ENCODE results near the gene DNAI4.

DNAI4 gene

DNA sequence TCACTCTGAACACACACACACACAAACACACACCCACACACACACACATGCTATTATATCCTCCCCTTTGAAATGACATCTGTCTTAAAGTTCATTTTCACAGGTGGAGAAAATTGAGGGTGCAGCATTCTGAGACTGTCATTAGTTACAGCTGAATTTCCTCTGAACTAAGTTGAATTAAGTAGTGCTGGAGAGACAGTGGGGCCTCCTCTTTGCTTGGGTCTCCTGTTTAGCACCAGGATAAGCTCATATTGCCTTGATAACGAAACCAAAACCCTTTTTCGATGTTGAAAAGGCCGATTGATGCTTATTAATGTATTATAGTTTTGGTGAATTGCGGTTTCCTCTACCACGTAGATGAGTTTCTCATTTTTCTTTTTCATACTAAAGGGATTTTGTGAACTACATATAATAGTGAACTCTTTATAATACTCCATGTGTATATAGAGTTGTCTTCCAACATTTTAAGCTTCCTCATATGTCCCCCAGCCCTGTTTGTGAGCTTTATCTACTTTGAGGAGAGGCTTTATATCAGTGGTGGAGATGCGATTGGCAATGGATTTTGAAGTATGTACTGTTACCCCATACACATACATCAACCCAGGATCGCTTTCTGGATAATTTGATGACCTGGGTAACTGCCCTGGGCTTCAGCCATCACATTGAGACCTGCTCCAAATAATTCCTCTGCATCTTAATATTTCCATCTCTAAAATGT, 155.0 kb downstream of the DNAI4 start:
- in situ Hi-C loops (cut with HindIII; ENCODE audit: low sequenced_read_pairs), result no loop called here

- in situ Hi-C loops (cut with HindIII; ENCODE audit: low sequenced_read_pairs), result no loop called here
These were observed 155.7 kb downstream of the DNAI4 start for GRCh38 chr1:66768965-66769364.

- in situ Hi-C loops (cut with HindIII; ENCODE audit: low sequenced_read_pairs), result no loop called here
These were observed 157.0 kb downstream of the DNAI4 start for GRCh38 chr1:66767626-66768025.

- in situ Hi-C loops (cut with HindIII; ENCODE audit: low sequenced_read_pairs), result no loop called here
These were observed 159.6 kb downstream of the DNAI4 start for GRCh38 chr1:66764994-66765578.

All from DLD1 (cell line).